OCI-LY3 (cell line): ENCODE results near the gene SMIM3.
A peak's percentile ranks its signal among the peaks of the same experiment; 100 is the strongest.

Source experiments
- H2AFZ ChIP-seq: fragments of 200-600, 300-600 bp; shearing (Covaris generic); 2 replicates; pipeline ENCODE4 v1.6.0; 2014; ENCODE audit warnings: antibody characterized with exemption, low read depth, low read length
- H3K27ac ChIP-seq: fragments of 200-600, 300-600 bp; sonication (generic); 2 replicates; pipeline ENCODE4 v1.5.1; 2014; ENCODE audit warnings: mild to moderate bottlenecking, low read length, moderate library complexity, mixed read lengths
- H3K27me3 ChIP-seq: fragments of 200-600, 300-600 bp; sonication (generic); 2 replicates; pipeline ENCODE4 v1.6.1; 2014; ENCODE audit warnings: low read depth, low read length, mixed read lengths
- H3K36me3 ChIP-seq: fragments of 200-600, 300-600 bp; sonication (generic); replicated peaks from 2 replicates; pipeline ENCODE3; 2014; ENCODE audit warnings: low read depth, low read length, mixed read lengths
- H3K4me1 ChIP-seq: fragments of 300-600, 200-600 bp; sonication (generic); 2 replicates; pipeline ENCODE4 v1.6.1; 2014; ENCODE audit warnings: low read length, mixed read lengths
- H3K4me2 ChIP-seq: fragments of 200-600, 300-600 bp; sonication (generic); 2 replicates; pipeline ENCODE4 v1.6.1; 2014; ENCODE audit warnings: low read length, mixed read lengths
- H3K4me3 ChIP-seq: fragments of 300-600, 200-600 bp; sonication (generic); 2 replicates; pipeline ENCODE4 v1.5.1; 2014; ENCODE audit warnings: antibody characterized with exemption, mild to moderate bottlenecking, low read length, moderate library complexity
- H3K79me2 ChIP-seq: fragments of 300-600, 200-600 bp; shearing (Covaris generic); 2 replicates; pipeline ENCODE4 v1.6.1; 2014; ENCODE audit warnings: mild to moderate bottlenecking, low read length, mixed read lengths
- H3K9ac ChIP-seq: fragments of 300-600, 200-600 bp; shearing (Covaris generic); 2 replicates; pipeline ENCODE4 v1.6.0; 2014; ENCODE audit warnings: mild to moderate bottlenecking, low read length, moderate library complexity
- H3K9me3 ChIP-seq: fragments of 200-600, 300-600 bp; shearing (Covaris generic); 2 replicates; pipeline ENCODE4 v1.6.1; 2014; ENCODE audit warnings: low read length, mixed read lengths; ENCODE audit not compliant: insufficient read depth
- H4K20me1 ChIP-seq: fragments of 200-600, 300-600 bp; sonication (generic); 2 replicates; pipeline ENCODE4 v1.6.1; 2016; ENCODE audit warnings: low read length, mixed read lengths; ENCODE audit not compliant: insufficient read depth
- CTCF ChIP-seq: fragments of 200-600, 300-600 bp; sonication (generic); IDR thresholded peaks from 2 replicates; pipeline ENCODE4 v1.5.1; 2014; ENCODE audit warnings: antibody characterized with exemption, low read length, low read depth
- EZH2phosphoT487 ChIP-seq: fragments of 200-600 bp; shearing (Covaris generic); IDR thresholded peaks from 2 replicates; pipeline ENCODE4 v1.6.1; 2018; ENCODE audit warnings: antibody characterized with exemption, mixed run types, low read depth

Gene SMIM3

GRCh38 chr5:150751096-150751891 lies 27.3 kb upstream of the SMIM3 start:
- Histone ChIP-seq H3K4me1 (peaks cover 19% of the 10 kb centered on the region), H2AFZ (no peak overlapping the region), H3K79me2 (peaks cover 19% of the 10 kb centered on the region), H3K27ac (peak overlapping the region; percentile 77), H4K20me1 (no peaks in the 10 kb centered on the region), H3K4me3 (peak overlapping the region; percentile 27; the same call in 1 of the 2 replicates), H3K9ac (no peak overlapping the region), H3K27me3 (no peaks in the 10 kb centered on the region), H3K9me3 (no peaks in the 10 kb centered on the region), H3K4me2 (peak overlapping the region; percentile 49), H3K36me3 (peaks cover 22% of the 10 kb centered on the region)
- TF ChIP-seq EZH2phosphoT487 (no peak), CTCF (no peak)

DNA sequence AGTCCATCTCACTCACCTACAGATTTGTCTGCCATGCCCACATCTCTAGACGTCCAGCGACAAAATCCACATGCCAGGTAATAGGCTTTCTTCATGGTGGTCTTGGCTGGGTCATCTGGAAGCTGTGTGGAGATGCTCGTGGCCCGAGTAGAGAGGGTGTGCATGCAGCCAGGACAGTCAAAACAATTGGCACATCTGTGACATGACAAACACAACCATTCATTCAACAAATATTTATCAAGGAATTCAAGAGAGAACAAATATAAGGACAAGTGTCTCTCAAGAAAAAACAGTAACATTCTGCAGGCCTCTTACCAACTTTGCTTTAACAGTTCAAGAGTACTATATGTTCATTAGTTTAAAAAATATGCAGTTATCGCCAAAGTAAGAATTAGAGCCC lies 25.1 kb upstream of the SMIM3 start:
- no peaks in the 10 kb centered on the region for H3K27me3 ChIP-seq
- no peak for TF ChIP-seq CTCF
- TF ChIP-seq EZH2phosphoT487: no peak
- no peaks in the 10 kb centered on the region for H3K9me3 ChIP-seq
- no peak overlapping the region for H3K9ac ChIP-seq
- H3K4me3 ChIP-seq: no peak overlapping the region
- no peak overlapping the region for H3K27ac ChIP-seq
- peaks cover 24% of the 10 kb centered on the region for H3K36me3 ChIP-seq
- no peak overlapping the region for H3K4me2 ChIP-seq
- no peaks in the 10 kb centered on the region for H4K20me1 ChIP-seq
- peaks cover 38% of the 10 kb centered on the region for H3K79me2 ChIP-seq
- peaks cover 24% of the 10 kb centered on the region for H3K4me1 ChIP-seq
- no peak overlapping the region for H2AFZ ChIP-seq

DNA sequence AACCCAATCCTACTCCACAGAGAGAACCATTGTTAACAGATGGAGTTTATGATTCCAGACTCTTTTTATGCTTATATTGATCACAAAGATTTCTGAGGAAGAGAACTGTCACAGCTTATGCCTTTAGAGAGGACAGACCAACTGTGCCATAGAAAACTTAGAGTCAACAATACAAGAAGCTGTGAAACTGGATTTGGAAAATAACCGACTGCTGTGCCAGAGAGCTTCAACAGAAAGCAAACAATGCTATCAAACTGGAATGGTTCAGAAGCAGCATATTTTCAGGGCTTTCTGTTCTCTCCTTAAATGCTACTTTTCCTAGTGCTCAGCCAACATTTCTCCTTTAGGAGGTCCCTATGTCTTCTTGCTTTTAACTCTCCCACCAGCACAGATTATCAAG lies 24.7 kb upstream of the SMIM3 start:
- peaks cover 24% of the 10 kb centered on the region for H3K36me3 ChIP-seq
- H3K79me2 ChIP-seq: peaks cover 38% of the 10 kb centered on the region
- no peak overlapping the region for H3K27ac ChIP-seq

More for the DNA sequence above, 24.7 kb upstream of the SMIM3 start:
- TF ChIP-seq CTCF (no peak), EZH2phosphoT487 (no peak)
- Histone ChIP-seq H4K20me1 (no peaks in the 10 kb centered on the region), H2AFZ (no peak overlapping the region), H3K4me2 (no peak overlapping the region), H3K4me1 (peaks cover 24% of the 10 kb centered on the region), H3K9ac (no peak overlapping the region), H3K4me3 (no peak overlapping the region), H3K27me3 (no peaks in the 10 kb centered on the region), H3K9me3 (no peaks in the 10 kb centered on the region)
